IMR-90 (cell line): ENCODE data around the gene SGCA. TPM values are rescaled to one million over a fixed set of nuclear protein-coding genes. Genes with fewer than 3 reads are reported as not detected.

Source experiments
- ATAC-seq: fragments of 200-7000 bp; cut with Tn5 transposase; 2 replicates; pipeline ENCODE4 v1.9.1; 2020; ENCODE audit warnings: low read depth, mild to moderate bottlenecking, moderate library complexity
- BruUV-seq: library from RNA; stranded (reverse); fragments of 400-500 nt; replicated peaks from 2 replicates; lab custom pipeline; 2021; lab: Mats Ljungman, UMichigan
- CTCF ChIA-PET: fragments of 300-600 bp; formaldehyde crosslinking; extraction: SDS; loops from one replicate; lab custom pipeline; 2021; ENCODE audit warnings: antibody characterized with exemption; lab: Yijun Ruan, JAX
- POLR2A ChIA-PET: fragments of 300-600 bp; sonication (Branson Sonifier 250); formaldehyde crosslinking; loops from one replicate; lab custom pipeline; 2022; ENCODE audit warnings: antibody characterized with exemption; ENCODE audit not compliant: unreplicated experiment; lab: Charles Lee
- DNase-seq: peaks from one replicate; pipeline ENCODE4 v3.0.0; 2013
- H2AFZ ChIP-seq: replicated peaks from 2 replicates; pipeline ENCODE3; 2013; ENCODE audit warnings: low read length, mild to moderate bottlenecking; ENCODE audit not compliant: poor library complexity
- H2AK5ac ChIP-seq: 2 replicates; pipeline ENCODE4 v1.6.1; 2013; ENCODE audit warnings: low read depth, low read length, inconsistent platforms
- H2AK9ac ChIP-seq: replicated peaks from 2 replicates; pipeline ENCODE3; 2013; ENCODE audit warnings: mild to moderate bottlenecking, low read depth, low read length, moderate library complexity; ENCODE audit not compliant: poor library complexity
- H2BK120ac ChIP-seq: 2 replicates; pipeline ENCODE4 v1.6.1; 2013; ENCODE audit warnings: low read depth, low read length, inconsistent platforms
- H2BK15ac ChIP-seq: 3 replicates; pipeline ENCODE4 v1.6.1; 2013; ENCODE audit warnings: low read depth, low read length, inconsistent platforms
- H2BK20ac ChIP-seq: 2 replicates; pipeline ENCODE4 v1.6.1; 2013; ENCODE audit warnings: low read depth, mild to moderate bottlenecking, inconsistent platforms, low read length, moderate library complexity
- H2BK5ac ChIP-seq: 2 replicates; pipeline ENCODE4 v1.6.1; 2013; ENCODE audit warnings: mild to moderate bottlenecking, low read depth, low read length, inconsistent platforms; ENCODE audit not compliant: poor library complexity, severe bottlenecking
- H3K14ac ChIP-seq: replicated peaks from 2 replicates; pipeline ENCODE4 v1.6.1; 2013; ENCODE audit warnings: low read depth, low read length, inconsistent platforms
- H3K18ac ChIP-seq: 2 replicates; pipeline ENCODE4 v1.6.1; 2013; ENCODE audit warnings: low read depth, low read length, control low read depth
- H3K23ac ChIP-seq: 2 replicates; pipeline ENCODE4 v1.6.1; 2013; ENCODE audit warnings: low read depth, low read length, inconsistent platforms
- H3K27ac ChIP-seq: 2 replicates; pipeline ENCODE4 v1.5.1; 2013; ENCODE audit warnings: mild to moderate bottlenecking, control low read depth, low read length; ENCODE audit not compliant: insufficient read depth
- H3K27me3 ChIP-seq: 2 replicates; pipeline ENCODE4 v1.6.1; 2013; ENCODE audit warnings: low read length; ENCODE audit not compliant: control insufficient read depth, insufficient read depth
- H3K36me3 ChIP-seq: 2 replicates; pipeline ENCODE4 v1.6.1; 2013; ENCODE audit warnings: low read length, mixed read lengths; ENCODE audit not compliant: control insufficient read depth, insufficient read depth
- H3K4ac ChIP-seq: 2 replicates; pipeline ENCODE4 v1.6.1; 2013; ENCODE audit warnings: low read depth, low read length, inconsistent platforms
- H3K4me1 ChIP-seq: 2 replicates; pipeline ENCODE4 v1.6.1; 2013; ENCODE audit warnings: low read length, mixed read lengths; ENCODE audit not compliant: control insufficient read depth, insufficient read depth
- H3K4me2 ChIP-seq: 2 replicates; pipeline ENCODE4 v1.6.1; 2013; ENCODE audit warnings: low read depth, mild to moderate bottlenecking, control low read depth, low read length, moderate library complexity
- H3K4me3 ChIP-seq: 2 replicates; pipeline ENCODE4 v1.5.1; 2013; ENCODE audit warnings: low read depth, mild to moderate bottlenecking, control low read depth, low read length, moderate library complexity; ENCODE audit not compliant: insufficient read depth
- H3K56ac ChIP-seq: 2 replicates; pipeline ENCODE4 v1.6.1; 2013; ENCODE audit warnings: low read length, inconsistent platforms; ENCODE audit not compliant: insufficient read depth; ENCODE audit errors: extremely low read depth
- H3K79me1 ChIP-seq, 2 experiments: 2 replicates each; pipeline ENCODE4 v1.6.1; 2013; ENCODE audit warnings: low read length in 2 of 2, inconsistent platforms in 1 of 2, low read depth in 1 of 2
- H3K9ac ChIP-seq: 2 replicates; pipeline ENCODE4 v1.6.1; 2013; ENCODE audit warnings: low read depth, low read length, control low read depth
- H3K9me1 ChIP-seq: 2 replicates; pipeline ENCODE4 v1.6.1; 2013; ENCODE audit warnings: low read length, inconsistent platforms; ENCODE audit not compliant: insufficient read depth
- H3K9me3 ChIP-seq: 2 replicates; pipeline ENCODE4 v1.6.1; 2013; ENCODE audit warnings: low read length; ENCODE audit not compliant: control insufficient read depth, insufficient read depth
- H4K20me1 ChIP-seq: 2 replicates; pipeline ENCODE4 v1.6.1; 2013; ENCODE audit warnings: low read length, inconsistent platforms; ENCODE audit not compliant: insufficient read depth
- H4K5ac ChIP-seq: 2 replicates; pipeline ENCODE4 v1.6.1; 2013; ENCODE audit warnings: mild to moderate bottlenecking, low read depth, low read length, control low read depth
- H4K8ac ChIP-seq, 2 experiments: 2 replicates each; pipeline ENCODE4 v1.6.1; 2013; ENCODE audit warnings: low read depth in 2 of 2, low read length in 2 of 2, control low read depth in 1 of 2, inconsistent platforms in 1 of 2
- H4K91ac ChIP-seq: 2 replicates; pipeline ENCODE4 v1.6.1; 2013; ENCODE audit warnings: low read depth, low read length, inconsistent platforms; ENCODE audit not compliant: insufficient read depth
- CEBPB ChIP-seq: IDR thresholded peaks from 2 replicates; pipeline ENCODE4 v1.6.1; 2012; ENCODE audit warnings: low read depth, low read length, improper control_type of control experiment
- CHD1 ChIP-seq: IDR thresholded peaks from 2 replicates; pipeline ENCODE4 v1.6.1; 2012; ENCODE audit warnings: low read depth, low read length, improper control_type of control experiment
- CTCF ChIP-seq: conservative IDR thresholded peaks from 2 replicates; pipeline ENCODE4 v1.5.1; 2012; ENCODE audit warnings: mild to moderate bottlenecking, low read depth, low read length, improper control_type of control experiment
- POLR2A ChIP-seq: IDR thresholded peaks from 2 replicates; pipeline ENCODE4 v1.6.1; 2012; ENCODE audit warnings: mild to moderate bottlenecking, low read depth, low read length
- WGBS, 2 experiments: methylation state at CpG; one replicate each; pipeline versions ENCODE4 v1.1.5 to v1.1.7; 2013; ENCODE audit warnings: missing lambda C conversion rate in 2 of 2; ENCODE audit not compliant: insufficient read length in 1 of 2; ENCODE audit errors: extremely low coverage in 2 of 2; 5-methylcytosine and 5-hydroxymethylcytosine counted together
- dilution Hi-C: fragments of 300-500 bp; cut with HindIII; formaldehyde crosslinking; loops from one replicate; pipeline ENCODE4 v1.14.3; 2018; ENCODE audit warnings: low sequenced_read_pairs; ENCODE audit not compliant: unreplicated experiment
- in situ Hi-C: fragments of 300-500 bp; cut with MboI; formaldehyde crosslinking; loops from 3 replicates; pipeline ENCODE4 v1.14.3; 2019; ENCODE audit warnings: low sequenced_read_pairs, inconsistent platforms, mixed read lengths
- intact Hi-C: fragments of 100-400 bp; cut with micrococcal nuclease; formaldehyde crosslinking; loops from 2 replicates; pipeline ENCODE4 v1.10.0; 2022
- polyA plus RNA-seq, 3 experiments: library from polyadenylated mRNA; depleted of rRNA; stranded (reverse); fragments of >200 nt; gene quantifications; 2 replicates each; pipeline ENCODE4 v1.2.3, GENCODE V29; 2012; ENCODE audit warnings: low replicate concordance in 1 of 3
- total RNA-seq: library from RNA; depleted of rRNA; stranded (reverse); fragments of >200 nt; gene quantifications from 2 replicates; pipeline ENCODE4 v1.2.3, GENCODE V29; 2012

SGCA gene
- total and polyA plus RNA-seq, 2 of the 4 experiments (the other 2 are of a cell fraction) = 0.19 TPM; not detected in 1

GRCh38 chr17:50144845-50145531 lies 20.8 kb upstream of the SGCA start:
- H4K5ac ChIP-seq = no peak overlapping the region
- H3K18ac ChIP-seq = no peak overlapping the region
- no peak overlapping the region for H3K4me3 ChIP-seq
- H4K8ac ChIP-seq = no peak overlapping the region
- no peak overlapping the region for H2BK5ac ChIP-seq
- H3K23ac ChIP-seq = no peak overlapping the region
- H2BK20ac ChIP-seq = no peak overlapping the region
- H2AFZ ChIP-seq = no peak overlapping the region
- peaks cover 51% of the 10 kb centered on the region for H3K36me3 ChIP-seq
- no peak overlapping the region for H3K9ac ChIP-seq
- no peak overlapping the region for H2BK15ac ChIP-seq
- 100% methylated on average over 5 of the region's 16 CpGs; no CpG with 5 or more reads in 1 of the 2 experiments for WGBS, 2 experiments
- H2AK5ac ChIP-seq = no peak overlapping the region
- POLR2A ChIA-PET = interaction anchor here (0.6 kb wide), 1 partner anchor 55 kb away, joined by 13 read pairs; no protein-coding TSS in a partner anchor
- no peak overlapping the region for H3K56ac ChIP-seq
- no peak overlapping the region for H4K91ac ChIP-seq
- no peak for TF ChIP-seq CTCF
- TF ChIP-seq CEBPB = no peak
- no peak for TF ChIP-seq POLR2A
- no peak for TF ChIP-seq CHD1
- peaks cover 2% of the 10 kb centered on the region; the same call in 1 of the 2 replicates for H3K9me1 ChIP-seq
- dilution Hi-C loops = no loop called here
- H3K9me3 ChIP-seq = no peaks in the 10 kb centered on the region
- H3K27me3 ChIP-seq = no peaks in the 10 kb centered on the region
- no peak overlapping the region for H2BK120ac ChIP-seq
- BruUV-seq = no TSS peak
- DNase-seq (no peak), ATAC-seq (no peak)
- no peak overlapping the region for H3K27ac ChIP-seq
- no peak overlapping the region for H3K14ac ChIP-seq
- no peak overlapping the region for H2AK9ac ChIP-seq
- intact Hi-C loops = no loop called here
- no peak overlapping the region; the same call in 1 of the 2 replicates for H3K4me2 ChIP-seq
- in situ Hi-C loops = no loop called here
- H3K79me1 ChIP-seq = peaks cover 9 to 84% of the 10 kb centered on the region in 2 experiments
- peaks cover 88% of the 10 kb centered on the region for H4K20me1 ChIP-seq
- H3K4ac ChIP-seq = no peak overlapping the region
- H3K4me1 ChIP-seq = peaks cover 22% of the 10 kb centered on the region
- CTCF ChIA-PET = no interaction called here
